IPS-NIHi7 (cell line): ENCODE measurements around the gene C1orf122.

Experiments
- DNase-seq: peaks from one replicate; pipeline ENCODE4 v3.0.0; 2012; ENCODE audit warnings: mixed read lengths; ENCODE audit errors: extremely low spot score

Gene C1orf122

GRCh38 chr1:37797750-37798345, 9.7 kb upstream of the C1orf122 start:
- no peak for DNase-seq

- no peak for DNase-seq
Observed at GRCh38 chr1:37802439-37802838, 5.2 kb upstream of the C1orf122 start.

GRCh38 chr1:37807220-37807554, 403 bp upstream of the C1orf122 start:
- no peak for DNase-seq

GRCh38 chr1:37808369-37809319, 1.1 kb downstream of the C1orf122 start:
- peak; percentile 88 for DNase-seq

- DNase-seq = no peak
Observed at GRCh38 chr1:37809942-37810341, 2.4 kb downstream of the C1orf122 start.

- DNase-seq = peak; percentile 78
Observed at GRCh38 chr1:37811027-37811655, 3.6 kb downstream of the C1orf122 start.

- no peak for DNase-seq
Observed at GRCh38 chr1:37813529-37814145, 6.0 kb downstream of the C1orf122 start.

- DNase-seq = no peak
Observed at GRCh38 chr1:37814252-37814651, 6.7 kb downstream of the C1orf122 start.

- peak; percentile 29 for DNase-seq
Observed at GRCh38 chr1:37817481-37817880, 9.9 kb downstream of the C1orf122 start.

GRCh38 chr1:37821481-37821880, 13.9 kb downstream of the C1orf122 start:
- DNase-seq = no peak

GRCh38 chr1:37822906-37823815, 15.6 kb downstream of the C1orf122 start:
- no peak for DNase-seq

- no peak for DNase-seq
Observed at GRCh38 chr1:37824001-37824400, 16.4 kb downstream of the C1orf122 start.

- no peak for DNase-seq
Observed at GRCh38 chr1:37825506-37825905, 17.9 kb downstream of the C1orf122 start.

- DNase-seq = no peak
Observed at GRCh38 chr1:37828410-37829074, 21.0 kb downstream of the C1orf122 start.

GRCh38 chr1:37831109-37831508, 23.5 kb downstream of the C1orf122 start:
- DNase-seq = no peak

GRCh38 chr1:37831809-37832208, 24.2 kb downstream of the C1orf122 start:
- no peak for DNase-seq

GRCh38 chr1:37836788-37837187, 29.2 kb downstream of the C1orf122 start:
- no peak for DNase-seq

- no peak for DNase-seq
Observed at GRCh38 chr1:37839676-37840075, 32.1 kb downstream of the C1orf122 start.

- no peak for DNase-seq
Observed at GRCh38 chr1:37840711-37841110, 33.1 kb downstream of the C1orf122 start.

GRCh38 chr1:37841652-37842051, 34.1 kb downstream of the C1orf122 start:
- DNase-seq = no peak

GRCh38 chr1:37844536-37844935, 36.9 kb downstream of the C1orf122 start:
- no peak for DNase-seq
